Fibroblast of skin of right quadriceps (primary cell): ENCODE results near the gene MYCBP2.
"Not testable (repeated sequence)": the region's sequence is repeated elsewhere in the genome, so short reads cannot be mapped to it uniquely, and the experiment has no call there.

Source experiments
- DNase-seq: peaks from one replicate; pipeline ENCODE4 v3.0.0-alpha.2; 2013

The MYCBP2 gene

GRCh38 chr13:77022341-77022740 is 304.6 kb downstream of the MYCBP2 start:
- peak; percentile 23 for DNase-seq

GRCh38 chr13:77019756-77020155 is 307.1 kb downstream of the MYCBP2 start:
- DNase-seq = no peak

GRCh38 chr13:77016888-77017623 is 309.8 kb downstream of the MYCBP2 start:
- no peak for DNase-seq

GRCh38 chr13:77016251-77016812 is 310.6 kb downstream of the MYCBP2 start:
- DNase-seq = no peak

- no peak for DNase-seq
Measured at GRCh38 chr13:77014906-77015685, 311.8 kb downstream of the MYCBP2 start.

GRCh38 chr13:77013853-77014542 is 312.9 kb downstream of the MYCBP2 start:
- no peak for DNase-seq

- DNase-seq = not testable (repeated sequence)
Measured at GRCh38 chr13:77009719-77010118, 317.2 kb downstream of the MYCBP2 start.

GRCh38 chr13:77009011-77009410 is 317.9 kb downstream of the MYCBP2 start:
- no peak for DNase-seq

- DNase-seq = not testable (repeated sequence)
Measured at GRCh38 chr13:77008337-77008736, 318.6 kb downstream of the MYCBP2 start.

GRCh38 chr13:77002590-77003190 is 324.2 kb downstream of the MYCBP2 start:
- DNase-seq = no peak

GRCh38 chr13:77001963-77002587 is 324.8 kb downstream of the MYCBP2 start:
- no peak for DNase-seq

- DNase-seq = no peak
Measured at GRCh38 chr13:77001540-77001939, 325.4 kb downstream of the MYCBP2 start.

GRCh38 chr13:77000475-77000874 is 326.4 kb downstream of the MYCBP2 start:
- DNase-seq = no peak
